H9 (cell line): ENCODE results near the gene EXPH5. TPM values are rescaled to one million over a fixed set of nuclear protein-coding genes. Genes with fewer than 3 reads are reported as not detected.

ENCODE experiments used
- DNase-seq: peaks from one replicate; pipeline ENCODE4 v3.0.0-alpha.2; 2017
- H2AFZ ChIP-seq: one replicate; pipeline ENCODE4 v1.6.1; 2013; ENCODE audit warnings: mild to moderate bottlenecking, low read length, control low read depth, moderate library complexity
- H2AK5ac ChIP-seq: 2 replicates; pipeline ENCODE4 v1.6.1; 2013; ENCODE audit warnings: low read length, control low read depth, mixed read lengths; ENCODE audit not compliant: insufficient read length
- H2BK120ac ChIP-seq: one replicate; pipeline ENCODE4 v1.6.1; 2013; ENCODE audit warnings: low read depth, mild to moderate bottlenecking, low read length, control low read depth, inconsistent platforms; ENCODE audit not compliant: poor library complexity, severe bottlenecking
- H2BK12ac ChIP-seq: 2 replicates; pipeline ENCODE4 v1.6.1; 2013; ENCODE audit warnings: low read length, control low read depth, mixed read lengths, low read depth; ENCODE audit not compliant: insufficient read length
- H2BK15ac ChIP-seq: 2 replicates; pipeline ENCODE4 v1.6.1; 2013; ENCODE audit warnings: low read depth, low read length, control low read depth
- H2BK20ac ChIP-seq: one replicate; pipeline ENCODE4 v1.6.1; 2013; ENCODE audit warnings: low read depth, mild to moderate bottlenecking, low read length, control low read depth, inconsistent platforms; ENCODE audit not compliant: poor library complexity, severe bottlenecking
- H2BK5ac ChIP-seq: 2 replicates; pipeline ENCODE4 v1.6.1; 2013; ENCODE audit warnings: low read length, control low read depth, mixed read lengths; ENCODE audit not compliant: insufficient read length
- H3K14ac ChIP-seq: 2 replicates; pipeline ENCODE4 v1.6.1; 2013; ENCODE audit warnings: low read length, control low read depth; ENCODE audit not compliant: insufficient read depth
- H3K18ac ChIP-seq: 2 replicates; pipeline ENCODE4 v1.6.1; 2013; ENCODE audit warnings: low read depth, mild to moderate bottlenecking, mixed read lengths, low read length, control low read depth; ENCODE audit not compliant: insufficient read length
- H3K23ac ChIP-seq: 2 replicates; pipeline ENCODE4 v1.6.1; 2013; ENCODE audit warnings: low read length, control low read depth, mixed read lengths, low read depth; ENCODE audit not compliant: insufficient read length
- H3K23me2 ChIP-seq: 2 replicates; pipeline ENCODE4 v1.6.1; 2013; ENCODE audit warnings: low read depth, mild to moderate bottlenecking, mixed read lengths, low read length, control low read depth; ENCODE audit not compliant: insufficient read length, poor library complexity, severe bottlenecking
- H3K27ac ChIP-seq: 2 replicates; pipeline ENCODE4 v1.5.1; 2013; ENCODE audit warnings: low read length, control low read depth, mixed read lengths, low read depth; ENCODE audit not compliant: insufficient read length
- H3K27me3 ChIP-seq: 2 replicates; pipeline ENCODE4 v1.6.1; 2013; ENCODE audit warnings: low read length, control low read depth, inconsistent platforms; ENCODE audit not compliant: insufficient read depth
- H3K4ac ChIP-seq: 2 replicates; pipeline ENCODE4 v1.6.1; 2013; ENCODE audit warnings: low read depth, mild to moderate bottlenecking, control low read depth, inconsistent platforms, low read length, moderate library complexity
- H3K4me1 ChIP-seq: 2 replicates; pipeline ENCODE4 v1.6.1; 2013; ENCODE audit warnings: low read length, control low read depth, inconsistent platforms; ENCODE audit not compliant: insufficient read depth
- H3K4me2 ChIP-seq: 2 replicates; pipeline ENCODE4 v1.6.1; 2013; ENCODE audit warnings: low read length, control low read depth, mixed read lengths; ENCODE audit not compliant: insufficient read length, insufficient read depth
- H3K56ac ChIP-seq: 2 replicates; pipeline ENCODE4 v1.6.1; 2013; ENCODE audit warnings: low read depth, mild to moderate bottlenecking, mixed read lengths, low read length, control low read depth; ENCODE audit not compliant: insufficient read length
- H3K79me1 ChIP-seq: 2 replicates; pipeline ENCODE4 v1.6.1; 2013; ENCODE audit warnings: low read depth, mild to moderate bottlenecking, moderate library complexity, low read length, control low read depth, inconsistent platforms; ENCODE audit not compliant: insufficient read depth, poor library complexity, severe bottlenecking
- H3K79me2 ChIP-seq: 2 replicates; pipeline ENCODE4 v1.6.1; 2013; ENCODE audit warnings: low read length, control low read depth, inconsistent platforms; ENCODE audit not compliant: insufficient read depth
- H3K9ac ChIP-seq: 2 replicates; pipeline ENCODE4 v1.6.1; 2013; ENCODE audit warnings: low read length, control low read depth, mixed read lengths; ENCODE audit not compliant: insufficient read length; ENCODE audit errors: extremely low read depth
- H3K9me3 ChIP-seq: one replicate; pipeline ENCODE4 v1.6.1; 2013; ENCODE audit warnings: low read depth, low read length, inconsistent platforms; ENCODE audit not compliant: control insufficient read depth
- H3T11ph ChIP-seq: one replicate; pipeline ENCODE4 v1.6.1; 2013; ENCODE audit warnings: mild to moderate bottlenecking, low read length, control low read depth, inconsistent platforms
- H4K20me1 ChIP-seq: one replicate; pipeline ENCODE4 v1.6.1; 2013; ENCODE audit not compliant: control insufficient read depth, insufficient read length, insufficient read depth
- H4K5ac ChIP-seq: 2 replicates; pipeline ENCODE4 v1.6.1; 2013; ENCODE audit warnings: low read depth, mild to moderate bottlenecking, mixed read lengths, low read length, control low read depth; ENCODE audit not compliant: insufficient read length
- H4K8ac ChIP-seq: replicated peaks from 2 replicates; pipeline ENCODE4 v1.6.1; 2013; ENCODE audit warnings: low read length, control low read depth, mixed read lengths, low read depth; ENCODE audit not compliant: insufficient read length
- H4K91ac ChIP-seq: 2 replicates; pipeline ENCODE4 v1.6.1; 2013; ENCODE audit warnings: low read depth, mild to moderate bottlenecking, moderate library complexity, mixed read lengths, low read length, control low read depth; ENCODE audit not compliant: insufficient read length
- H3K27ac Mint-ChIP-seq, 3 experiments: 2 replicates in 2 of 3; 3 replicates in 1 of 3; pipeline ENCODE4 v1.8.0; 2020 to 2021; ENCODE audit warnings: mixed read lengths in 3 of 3, mild to moderate bottlenecking in 1 of 3, moderate library complexity in 1 of 3
- H3K27me3 Mint-ChIP-seq: 2 replicates; pipeline ENCODE4 v1.8.0; 2021; ENCODE audit warnings: low read depth, mild to moderate bottlenecking, moderate library complexity, mixed read lengths
- H3K36me3 Mint-ChIP-seq, 3 experiments: 2 replicates in 2 of 3; 3 replicates in 1 of 3; pipeline ENCODE4 v1.8.0; 2020 to 2021; ENCODE audit warnings: low read depth in 3 of 3, mixed read lengths in 3 of 3; ENCODE audit not compliant: insufficient read depth in 1 of 3
- H3K4me1 Mint-ChIP-seq, 2 experiments: 2 replicates each; pipeline ENCODE4 v1.8.0; 2020; ENCODE audit warnings: mixed read lengths in 2 of 2
- H3K4me3 Mint-ChIP-seq, 2 experiments: 2 replicates in 1 of 2; 3 replicates in 1 of 2; pipeline ENCODE4 v1.8.0; 2020 to 2021; ENCODE audit warnings: mild to moderate bottlenecking in 2 of 2, mixed read lengths in 2 of 2, moderate library complexity in 1 of 2
- H3K9me3 Mint-ChIP-seq, 2 experiments: 2 replicates in 1 of 2; 3 replicates in 1 of 2; pipeline ENCODE4 v1.8.0; 2020; ENCODE audit warnings: mild to moderate bottlenecking in 2 of 2, mixed read lengths in 2 of 2, moderate library complexity in 1 of 2
- CTCF ChIP-seq: fragments of 200-600 bp; sonication (generic); conservative IDR thresholded peaks from 3 replicates; pipeline ENCODE4 v1.8.0; 2021; ENCODE audit warnings: antibody characterized with exemption, mild to moderate bottlenecking
- WGBS: extraction: QIAGEN DNeasy Blood & Tissue Kit; methylation state at CpG from one replicate; pipeline ENCODE4 v1.1.7; 2013; ENCODE audit warnings: missing lambda C conversion rate, low lambda C conversion rate, mixed read lengths; ENCODE audit not compliant: insufficient read length; ENCODE audit errors: extremely low coverage; 5-methylcytosine and 5-hydroxymethylcytosine counted together
- total RNA-seq: library from RNA; stranded (reverse); gene quantifications from 2 replicates; pipeline ENCODE4 v1.2.1, GENCODE V29; 2021

EXPH5 gene
- total RNA-seq, 1 experiment from 2014 or later = 3.1 TPM

GRCh38 chr11:108606495-108607160 is 13.1 kb upstream of the EXPH5 start:
- no peak overlapping the region for H2BK12ac ChIP-seq
- no peak overlapping the region for H2AFZ ChIP-seq
- no peak overlapping the region for H3K4me2 ChIP-seq
- H3K36me3 Mint-ChIP-seq = no peaks in the 10 kb centered on the region
- H2BK15ac ChIP-seq = no peak overlapping the region
- H3K27ac ChIP-seq = no peak overlapping the region
- H2BK5ac ChIP-seq = no peak overlapping the region
- TF ChIP-seq CTCF = no peak
- peaks cover 4 to 9% of the 10 kb centered on the region in 2 experiments for H3K4me1 Mint-ChIP-seq
- H3K9me3 Mint-ChIP-seq = no peaks in the 10 kb centered on the region
- no peak overlapping the region for H3K4me3 Mint-ChIP-seq
- H2BK120ac ChIP-seq = no peak overlapping the region
- H3K79me1 ChIP-seq = no peaks in the 10 kb centered on the region
- no peak overlapping the region for H3K56ac ChIP-seq
- no peak overlapping the region for H3T11ph ChIP-seq
- H4K8ac ChIP-seq = no peak overlapping the region
- no peak overlapping the region for H3K27ac Mint-ChIP-seq
- no peaks in the 10 kb centered on the region for H3K4me1 ChIP-seq
- H3K14ac ChIP-seq = no peak overlapping the region
- H2BK20ac ChIP-seq = no peak overlapping the region
- no peaks in the 10 kb centered on the region for H3K27me3 ChIP-seq
- no peaks in the 10 kb centered on the region for H3K79me2 ChIP-seq
- H3K18ac ChIP-seq = no peak overlapping the region
- no peak overlapping the region for H4K5ac ChIP-seq
- H3K4ac ChIP-seq = no peak overlapping the region
- no peak overlapping the region for H3K23ac ChIP-seq
- no peaks in the 10 kb centered on the region for H3K9me3 ChIP-seq
- H4K91ac ChIP-seq = no peak overlapping the region
- H3K23me2 ChIP-seq = no peaks in the 10 kb centered on the region
- no peak overlapping the region for H3K9ac ChIP-seq
- no CpG with 5 or more reads among the region's 3 CpGs for WGBS
- H4K20me1 ChIP-seq = no peaks in the 10 kb centered on the region
- no peaks in the 10 kb centered on the region for H3K27me3 Mint-ChIP-seq
- no peak overlapping the region for H2AK5ac ChIP-seq
- DNase-seq = no peak
